Activated T-helper 2 cell treated with anti-CD3 and anti-CD28 coated beads, Interferon-gamma antibody, Interleukin-2, Interleukin-4, amounts not matched to agents 10 μg/mL and 5 μg/mL and 100 μg/mL, durations not matched to agents 14 hours and 24 hours and 36 hours (primary cell): Measurements from ENCODE around the gene PHACTR1. TPM values are rescaled to one million over a fixed set of nuclear protein-coding genes. Genes with fewer than 3 reads are reported as not detected.

Experiments used
- DNase-seq: peaks from one replicate; pipeline ENCODE4 v3.0.0; 2021; ENCODE audit warnings: low spot score
- H3K27ac Mint-ChIP-seq: one replicate; pipeline ENCODE4 v1.8.0; 2021; ENCODE audit warnings: mixed read lengths
- H3K27me3 Mint-ChIP-seq: one replicate; pipeline ENCODE4 v1.8.0; 2021; ENCODE audit warnings: low read depth, mixed read lengths
- H3K36me3 Mint-ChIP-seq: one replicate; pipeline ENCODE4 v1.8.0; 2021; ENCODE audit warnings: low read depth, mixed read lengths
- H3K4me1 Mint-ChIP-seq: one replicate; pipeline ENCODE4 v1.8.0; 2021; ENCODE audit warnings: low read depth, mixed read lengths
- H3K4me3 Mint-ChIP-seq: one replicate; pipeline ENCODE4 v1.8.0; 2021; ENCODE audit warnings: low read depth, mild to moderate bottlenecking, moderate library complexity, mixed read lengths
- H3K9me3 Mint-ChIP-seq: one replicate; pipeline ENCODE4 v1.8.0; 2021; ENCODE audit warnings: mixed read lengths
- intact Hi-C: fragments of 100-400 bp; cut with micrococcal nuclease; formaldehyde crosslinking; loops from one replicate; pipeline ENCODE4 v1.15.1; 2023
- total RNA-seq: library from RNA; stranded (reverse); gene quantifications from 2 replicates; pipeline ENCODE4 v1.2.3, GENCODE V29; 2022

Gene PHACTR1
- total RNA-seq, 1 donor from 2014 or later = 0.11 TPM

- DNase-seq = no peak
- Mint-ChIP-seq H3K9me3 (no peaks in the 10 kb centered on the region), H3K4me1 (peaks cover 10% of the 10 kb centered on the region), H3K36me3 (no peaks in the 10 kb centered on the region), H3K27me3 (no peaks in the 10 kb centered on the region), H3K4me3 (no peak overlapping the region), H3K27ac (no peak overlapping the region)
- intact Hi-C loops = no loop called here
Measured at GRCh38 chr6:13278991-13279390, 562.4 kb downstream of the PHACTR1 start.

GRCh38 chr6:13280254-13280653, 563.7 kb downstream of the PHACTR1 start:
- no peak for DNase-seq
- Mint-ChIP-seq H3K27me3 (no peaks in the 10 kb centered on the region), H3K4me3 (no peak overlapping the region), H3K27ac (no peak overlapping the region), H3K9me3 (no peaks in the 10 kb centered on the region), H3K4me1 (peaks cover 3% of the 10 kb centered on the region), H3K36me3 (no peaks in the 10 kb centered on the region)
- intact Hi-C loops = no loop called here

- no peak for DNase-seq
- Mint-ChIP-seq H3K27ac (no peak overlapping the region), H3K9me3 (peaks cover 4% of the 10 kb centered on the region), H3K27me3 (no peaks in the 10 kb centered on the region), H3K4me1 (no peaks in the 10 kb centered on the region), H3K36me3 (peaks cover 11% of the 10 kb centered on the region), H3K4me3 (no peak overlapping the region)
- intact Hi-C loops = no loop called here
Measured at GRCh38 chr6:13281686-13282085, 565.1 kb downstream of the PHACTR1 start.

GRCh38 chr6:13282393-13283069, 566.0 kb downstream of the PHACTR1 start:
- no peak for DNase-seq
- Mint-ChIP-seq H3K27me3 (no peaks in the 10 kb centered on the region), H3K36me3 (peaks cover 18% of the 10 kb centered on the region), H3K4me3 (no peak overlapping the region), H3K9me3 (peaks cover 13% of the 10 kb centered on the region), H3K27ac (no peak overlapping the region), H3K4me1 (no peaks in the 10 kb centered on the region)
- intact Hi-C loops = no loop called here

GRCh38 chr6:13283331-13283730, 566.8 kb downstream of the PHACTR1 start:
- Mint-ChIP-seq H3K4me3 (no peak overlapping the region), H3K36me3 (peaks cover 23% of the 10 kb centered on the region), H3K27me3 (no peaks in the 10 kb centered on the region), H3K27ac (no peak overlapping the region), H3K4me1 (no peaks in the 10 kb centered on the region), H3K9me3 (peaks cover 20% of the 10 kb centered on the region)
- intact Hi-C loops = no loop called here
- no peak for DNase-seq

GRCh38 chr6:13284646-13285045, 568.1 kb downstream of the PHACTR1 start:
- no peak for DNase-seq
- Mint-ChIP-seq H3K9me3 (peaks cover 28% of the 10 kb centered on the region), H3K4me3 (no peak overlapping the region), H3K36me3 (peaks cover 35% of the 10 kb centered on the region), H3K27ac (no peak overlapping the region), H3K4me1 (no peaks in the 10 kb centered on the region), H3K27me3 (no peaks in the 10 kb centered on the region)
- intact Hi-C loops = no loop called here

- Mint-ChIP-seq H3K4me1 (no peaks in the 10 kb centered on the region), H3K27me3 (no peaks in the 10 kb centered on the region), H3K4me3 (no peak overlapping the region), H3K27ac (no peak overlapping the region), H3K9me3 (peaks cover 31% of the 10 kb centered on the region), H3K36me3 (peaks cover 45% of the 10 kb centered on the region)
- intact Hi-C loops = no loop called here
- DNase-seq = no peak
Measured at GRCh38 chr6:13285705-13286104, 569.1 kb downstream of the PHACTR1 start.

- no peak overlapping the region for H3K4me3 Mint-ChIP-seq
- DNase-seq = no peak
- H3K9me3 Mint-ChIP-seq = peaks cover 31% of the 10 kb centered on the region
- no peaks in the 10 kb centered on the region for H3K27me3 Mint-ChIP-seq
- no peaks in the 10 kb centered on the region for H3K4me1 Mint-ChIP-seq
- intact Hi-C loops = no loop called here
- peaks cover 45% of the 10 kb centered on the region for H3K36me3 Mint-ChIP-seq
- H3K27ac Mint-ChIP-seq = no peak overlapping the region
Measured at GRCh38 chr6:13286181-13286580, 569.6 kb downstream of the PHACTR1 start.

- Mint-ChIP-seq H3K4me3 (no peak overlapping the region), H3K36me3 (peaks cover 48% of the 10 kb centered on the region), H3K4me1 (no peaks in the 10 kb centered on the region), H3K9me3 (peaks cover 31% of the 10 kb centered on the region), H3K27ac (no peak overlapping the region), H3K27me3 (no peaks in the 10 kb centered on the region)
- intact Hi-C loops = no loop called here
- DNase-seq = no peak
Measured at GRCh38 chr6:13287104-13287503, 570.5 kb downstream of the PHACTR1 start.

GRCh38 chr6:13288481-13288880, 571.9 kb downstream of the PHACTR1 start:
- intact Hi-C loops = no loop called here
- Mint-ChIP-seq H3K9me3 (peaks cover 31% of the 10 kb centered on the region), H3K36me3 (peaks cover 55% of the 10 kb centered on the region), H3K27me3 (no peaks in the 10 kb centered on the region), H3K27ac (no peak overlapping the region), H3K4me3 (no peak overlapping the region), H3K4me1 (no peaks in the 10 kb centered on the region)
- no peak for DNase-seq

GRCh38 chr6:13288969-13289391, 572.4 kb downstream of the PHACTR1 start:
- intact Hi-C loops = no loop called here
- Mint-ChIP-seq H3K4me3 (no peak overlapping the region), H3K9me3 (peaks cover 31% of the 10 kb centered on the region)

GRCh38 chr6:13289789-13290318, 573.3 kb downstream of the PHACTR1 start:
- DNase-seq = no peak
- Mint-ChIP-seq H3K9me3 (peaks cover 31% of the 10 kb centered on the region), H3K27ac (no peak overlapping the region), H3K4me1 (no peaks in the 10 kb centered on the region), H3K36me3 (peaks cover 66% of the 10 kb centered on the region), H3K27me3 (no peaks in the 10 kb centered on the region), H3K4me3 (no peak overlapping the region)
- intact Hi-C loops = no loop called here

More at GRCh38 chr6:13288969-13289391, 572.4 kb downstream of the PHACTR1 start:
- H3K36me3 Mint-ChIP-seq = peaks cover 58% of the 10 kb centered on the region
- no peaks in the 10 kb centered on the region for H3K4me1 Mint-ChIP-seq
- DNase-seq = no peak
- H3K27ac Mint-ChIP-seq = no peak overlapping the region
- no peaks in the 10 kb centered on the region for H3K27me3 Mint-ChIP-seq

GRCh38 chr6:13290335-13290734, 573.8 kb downstream of the PHACTR1 start:
- Mint-ChIP-seq H3K9me3 (peaks cover 31% of the 10 kb centered on the region), H3K36me3 (peaks cover 71% of the 10 kb centered on the region)

More at GRCh38 chr6:13290335-13290734, 573.8 kb downstream of the PHACTR1 start:
- Mint-ChIP-seq H3K27ac (no peak overlapping the region), H3K27me3 (no peaks in the 10 kb centered on the region), H3K4me3 (no peak overlapping the region), H3K4me1 (no peaks in the 10 kb centered on the region)
- no peak for DNase-seq
- intact Hi-C loops = no loop called here
